ENCODE results near the gene FTSJ1.

Gene FTSJ1

GRCh38 chrX:48530736-48531135 lies 54.7 kb downstream of the FTSJ1 start:
- DNase-seq: no peak

DNA sequence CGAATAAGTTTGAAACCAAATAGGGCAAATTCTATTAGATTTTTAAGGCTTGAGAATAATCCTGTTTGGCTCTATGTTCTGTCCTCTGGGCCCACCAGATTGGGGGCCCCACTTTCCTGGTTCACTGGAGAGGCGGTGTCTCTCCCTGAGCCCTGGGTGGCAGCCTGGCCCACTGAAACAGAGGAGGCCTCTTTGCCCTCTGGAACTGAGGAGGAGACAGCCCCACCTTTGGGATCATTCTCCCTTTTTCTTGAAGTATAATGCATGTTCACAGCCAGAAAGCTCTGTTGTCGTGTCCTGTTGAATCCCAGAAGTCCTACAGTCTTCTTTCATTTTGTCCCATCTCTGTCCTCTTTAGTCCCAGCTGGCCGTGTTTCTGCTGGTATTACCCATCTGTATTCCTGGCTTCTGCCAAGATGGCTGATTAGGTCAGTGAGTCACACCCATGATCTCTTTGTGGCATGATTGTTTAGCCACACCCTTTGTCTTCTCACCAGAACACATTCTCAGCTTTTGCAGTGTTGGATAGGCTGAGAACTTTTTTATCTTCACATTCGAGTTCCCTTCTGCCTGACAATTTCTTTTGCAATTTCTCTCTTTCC lies 55.5 kb downstream of the FTSJ1 start:
- DNase-seq: no peak

DNA sequence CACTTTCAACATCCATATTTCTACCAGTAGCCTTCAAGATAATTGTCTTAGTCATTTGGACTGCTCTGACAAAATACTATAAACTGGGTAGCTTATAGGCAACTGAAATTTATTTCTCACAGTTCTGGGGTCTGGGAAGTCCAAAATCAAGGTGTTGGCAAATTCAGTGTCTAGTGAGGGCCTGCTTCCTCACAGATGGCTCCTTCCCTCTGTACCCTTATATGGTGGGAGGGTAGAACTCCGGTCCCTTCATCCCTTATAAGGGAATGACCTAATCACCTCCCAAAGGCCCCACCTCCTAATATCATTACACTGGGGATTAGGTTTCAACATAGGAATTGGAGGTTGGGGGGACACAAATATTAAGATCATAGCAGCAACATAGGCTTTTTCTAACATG lies 56.2 kb downstream of the FTSJ1 start:
- no peak for DNase-seq

DNA sequence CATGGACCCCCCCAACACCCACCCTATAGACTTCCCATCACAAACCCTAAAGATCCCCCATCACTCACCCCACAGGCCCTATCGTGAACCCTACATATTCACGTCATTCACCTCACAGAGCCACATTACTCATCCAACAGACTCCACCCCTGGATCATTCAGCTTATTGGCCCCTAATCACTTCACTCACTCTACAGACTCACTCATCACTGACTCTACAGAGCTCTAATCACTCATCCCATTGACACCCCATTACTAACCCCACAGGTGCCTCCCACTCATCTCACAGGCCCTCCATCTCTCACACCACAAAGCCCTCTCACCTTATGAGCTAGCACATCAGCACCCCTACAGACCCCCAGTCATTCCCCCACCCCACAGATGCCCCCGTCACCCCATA lies 57.2 kb downstream of the FTSJ1 start:
- DNase-seq: no peak

Data from stimulated activated naive CD4-positive, alpha-beta T cell (primary cell).